ENCODE results near the gene GRID1.

GRID1 gene

DNA sequence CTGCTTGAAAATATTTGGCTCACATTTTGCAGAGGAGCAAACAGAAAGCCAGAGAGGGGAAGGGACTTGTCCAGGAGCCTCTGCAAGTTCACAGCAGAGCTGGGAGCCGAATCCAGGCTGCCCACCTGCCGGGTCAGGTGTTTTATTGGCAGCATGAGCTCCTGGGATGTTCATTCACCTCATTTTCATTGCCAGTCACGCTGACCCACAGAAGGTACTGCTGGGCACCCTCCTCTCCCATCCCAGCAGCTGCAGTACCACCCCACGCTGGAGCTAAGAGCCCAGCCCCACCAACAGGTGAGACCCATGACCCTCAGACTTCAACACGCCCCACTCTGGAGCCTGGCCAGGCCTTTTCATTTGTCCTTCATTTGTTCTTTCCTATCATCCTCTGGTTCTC lies 102.7 kb downstream of the GRID1 start:
- H3K4me1 ChIP-seq, result no peaks in the 10 kb centered on the region
- no peak overlapping the region for H3K4me3 ChIP-seq
- no peaks in the 10 kb centered on the region for H3K27me3 ChIP-seq (ENCODE audit: low read depth)
- H3K36me3 ChIP-seq (replicated peaks), result no peaks in the 10 kb centered on the region
- H3K9me3 ChIP-seq, result no peaks in the 10 kb centered on the region
- in situ Hi-C loops (cut with MboI; ENCODE audit: low sequenced_read_pairs), result no loop called here
- no peak for DNase-seq (ENCODE audit: low spot score in 2 of 2)

DNA sequence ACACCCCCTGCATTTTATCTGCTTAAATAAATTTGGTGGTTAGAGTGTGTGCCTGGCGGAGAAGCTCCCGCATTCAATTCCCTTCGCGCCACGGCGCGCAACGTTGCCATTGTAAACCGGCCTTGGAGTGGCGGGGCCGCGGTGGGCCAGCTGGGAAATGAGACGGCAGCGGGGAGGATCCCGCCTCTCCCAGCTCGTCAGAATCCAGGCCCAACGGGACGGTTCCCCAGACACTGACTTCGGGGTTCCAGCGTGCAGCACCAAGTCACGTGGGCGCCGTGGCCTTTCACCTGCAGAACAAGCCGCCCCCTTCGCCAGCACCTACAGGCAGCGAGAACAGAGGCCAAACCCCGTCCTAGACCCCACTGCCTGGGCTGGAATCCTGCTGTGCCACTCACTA lies 103.4 kb downstream of the GRID1 start:
- Histone ChIP-seq H3K27me3 (ENCODE audit: low read depth) (no peaks in the 10 kb centered on the region), H3K4me1 (no peaks in the 10 kb centered on the region), H3K36me3 (replicated peaks) (no peaks in the 10 kb centered on the region), H3K9me3 (no peaks in the 10 kb centered on the region), H3K4me3 (no peak overlapping the region)
- no peak for DNase-seq (ENCODE audit: low spot score in 2 of 2)
- in situ Hi-C loops (cut with MboI; ENCODE audit: low sequenced_read_pairs), result no loop called here

DNA sequence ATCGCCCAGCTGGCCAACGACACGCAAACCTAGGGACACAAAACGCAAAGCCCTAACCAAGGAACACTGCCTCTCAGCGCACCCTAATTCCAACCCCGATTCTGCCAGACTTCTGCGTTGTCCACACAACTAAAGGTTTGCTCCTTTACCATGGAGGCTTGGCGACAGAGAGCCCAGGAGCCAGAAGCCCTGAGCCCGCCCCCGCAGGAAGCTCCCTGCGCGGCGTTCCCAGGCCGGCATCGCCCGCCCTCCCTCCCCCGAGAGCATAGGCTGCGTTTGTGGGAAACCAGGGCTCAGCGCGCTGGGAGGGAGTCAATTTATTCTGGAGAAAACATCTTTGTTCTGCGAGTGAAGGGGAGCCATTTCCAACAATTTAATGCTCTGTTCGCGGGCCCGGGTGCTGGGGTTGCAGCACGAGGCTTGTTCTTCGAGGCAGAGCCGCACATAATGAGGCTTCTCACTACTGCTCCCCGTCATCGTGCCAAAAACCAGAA lies 103.9 kb downstream of the GRID1 start:
- H3K4me3 ChIP-seq, result no peak overlapping the region
- no peaks in the 10 kb centered on the region for H3K27me3 ChIP-seq (ENCODE audit: low read depth)
- H3K9me3 ChIP-seq, result no peaks in the 10 kb centered on the region
- no peaks in the 10 kb centered on the region for H3K4me1 ChIP-seq
- in situ Hi-C loops (cut with MboI; ENCODE audit: low sequenced_read_pairs), result no loop called here
- H3K36me3 ChIP-seq (replicated peaks), result no peaks in the 10 kb centered on the region
- no peak for DNase-seq (ENCODE audit: low spot score in 2 of 2)

DNA sequence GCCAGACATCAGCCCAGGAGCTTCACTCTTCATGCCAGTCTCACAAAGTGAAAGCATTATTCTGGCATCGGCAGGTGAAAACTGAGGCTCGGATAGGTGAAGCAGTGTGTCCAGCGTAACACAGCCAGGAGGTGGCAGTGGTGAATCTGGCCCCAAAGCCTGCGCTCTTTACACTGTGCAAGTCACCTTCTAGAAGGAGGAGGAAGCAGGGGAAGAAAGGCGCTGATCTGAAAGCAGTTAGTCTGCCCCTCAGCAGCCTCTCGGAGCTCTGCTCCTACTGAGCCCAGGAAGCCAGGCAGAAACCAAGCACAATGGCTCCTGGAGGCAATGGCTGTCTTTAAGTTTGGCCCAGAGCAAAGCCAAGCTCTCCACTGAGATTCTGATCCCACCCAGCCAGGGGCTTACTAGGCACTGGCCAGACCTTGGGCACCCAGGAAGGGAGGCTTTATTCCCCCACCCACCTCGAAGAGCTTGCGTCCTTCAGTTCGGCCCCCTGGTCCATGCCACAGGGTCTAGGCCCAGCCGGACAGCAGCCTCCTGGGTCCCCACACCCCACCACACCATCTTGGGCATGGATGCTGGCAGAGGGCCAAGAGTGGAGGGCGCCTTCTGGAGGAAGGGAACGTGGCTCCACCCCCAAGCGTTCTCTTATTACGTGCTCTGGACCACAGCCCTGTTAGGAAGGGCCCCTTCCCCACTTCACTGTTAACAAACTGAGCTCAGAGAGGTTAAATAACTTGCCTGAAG lies 104.5 kb downstream of the GRID1 start:
- no peaks in the 10 kb centered on the region for H3K27me3 ChIP-seq (ENCODE audit: low read depth)
- no peak overlapping the region for H3K4me3 ChIP-seq
- no peaks in the 10 kb centered on the region for H3K9me3 ChIP-seq
- in situ Hi-C loops (cut with MboI; ENCODE audit: low sequenced_read_pairs), result no loop called here
- DNase-seq (ENCODE audit: low spot score in 2 of 2), result peak in 1 of 2 experiments; percentile 38
- H3K36me3 ChIP-seq (replicated peaks), result no peaks in the 10 kb centered on the region
- no peaks in the 10 kb centered on the region for H3K4me1 ChIP-seq

DNA sequence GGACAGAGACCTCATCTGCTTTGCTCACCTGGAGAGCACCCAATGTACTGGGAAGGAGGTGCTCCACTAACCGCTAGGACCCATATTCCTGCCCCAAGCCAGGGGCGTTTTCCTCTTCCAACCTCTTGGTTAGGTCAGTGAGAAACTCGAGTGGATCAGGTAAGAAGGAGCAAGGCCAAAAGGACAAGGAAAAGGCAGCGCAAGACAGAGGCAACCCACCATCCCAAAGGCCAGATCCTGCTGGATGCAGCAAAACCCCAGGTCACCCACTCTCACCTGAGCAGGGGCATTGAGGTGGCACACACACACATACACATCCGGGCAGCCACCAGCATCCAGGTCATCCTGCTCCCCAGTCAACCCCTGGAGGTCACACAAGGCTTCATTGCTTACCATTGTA lies 105.1 kb downstream of the GRID1 start:
- H3K9me3 ChIP-seq, result no peaks in the 10 kb centered on the region
- in situ Hi-C loops (cut with MboI; ENCODE audit: low sequenced_read_pairs), result no loop called here
- no peak for DNase-seq (ENCODE audit: low spot score in 2 of 2)
- no peaks in the 10 kb centered on the region for H3K27me3 ChIP-seq (ENCODE audit: low read depth)
- H3K36me3 ChIP-seq (replicated peaks), result no peaks in the 10 kb centered on the region
- no peaks in the 10 kb centered on the region for H3K4me1 ChIP-seq
- H3K4me3 ChIP-seq, result no peak overlapping the region

DNA sequence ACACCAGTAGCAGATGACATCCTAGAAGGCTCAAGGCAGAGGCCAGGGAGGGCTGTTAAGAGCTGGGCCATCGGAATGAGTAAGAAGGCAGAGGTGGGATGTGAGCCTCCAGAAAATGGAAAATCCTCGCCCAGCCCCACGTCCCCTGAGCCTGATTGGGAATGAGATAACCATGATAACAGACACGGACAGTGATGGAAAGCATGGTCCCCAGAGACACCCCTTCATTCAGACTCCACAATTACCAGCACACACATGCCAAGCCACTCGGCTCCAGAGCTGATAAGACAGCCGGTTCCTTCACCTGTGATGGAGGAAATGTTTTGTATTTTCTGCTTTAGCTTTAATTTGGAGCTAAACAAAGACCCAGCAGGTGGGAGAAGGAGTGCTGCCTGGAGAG lies 106.0 kb downstream of the GRID1 start:
- Histone ChIP-seq H3K4me3 (no peak overlapping the region), H3K9me3 (no peaks in the 10 kb centered on the region), H3K4me1 (no peaks in the 10 kb centered on the region), H3K36me3 (replicated peaks) (no peaks in the 10 kb centered on the region), H3K27me3 (ENCODE audit: low read depth) (no peaks in the 10 kb centered on the region)
- no peak for DNase-seq (ENCODE audit: low spot score in 2 of 2)
- in situ Hi-C loops (cut with MboI; ENCODE audit: low sequenced_read_pairs), result no loop called here

DNA sequence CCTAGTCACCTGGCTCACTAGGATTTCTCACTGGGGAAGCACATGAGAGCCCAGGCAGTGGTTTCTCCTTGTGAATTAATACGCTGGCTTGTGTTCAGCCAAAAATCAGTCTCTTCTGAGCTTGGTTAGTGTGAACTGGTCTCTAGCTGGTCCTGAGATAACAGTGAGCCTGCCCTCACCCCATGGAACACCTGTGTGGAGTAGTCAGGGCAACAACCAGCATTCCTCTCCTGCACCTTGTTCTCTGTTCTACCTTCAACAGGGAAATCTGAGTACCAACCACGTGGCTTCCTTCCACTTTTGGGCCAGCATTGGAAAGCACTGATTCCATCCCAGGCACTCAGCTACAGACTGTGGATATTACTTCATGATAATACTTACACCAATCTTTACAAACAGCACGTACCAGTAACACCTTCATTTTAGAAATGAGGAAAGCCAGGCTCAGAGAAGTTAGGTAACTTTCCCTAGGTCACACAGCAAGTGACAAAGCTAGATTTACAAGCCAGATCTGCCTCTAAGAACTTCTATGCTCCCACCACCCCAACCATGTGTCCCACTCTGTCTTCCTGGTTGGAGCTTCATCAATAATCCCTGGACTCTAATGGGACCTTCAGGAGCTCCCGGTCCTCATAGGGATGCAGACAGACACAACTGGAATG lies 106.6 kb downstream of the GRID1 start:
- no peaks in the 10 kb centered on the region for H3K4me1 ChIP-seq
- no peaks in the 10 kb centered on the region for H3K9me3 ChIP-seq
- H3K4me3 ChIP-seq, result no peak overlapping the region
- DNase-seq (ENCODE audit: low spot score in 2 of 2), result no peak
- H3K27me3 ChIP-seq (ENCODE audit: low read depth), result no peaks in the 10 kb centered on the region
- in situ Hi-C loops (cut with MboI; ENCODE audit: low sequenced_read_pairs), result no loop called here
- no peaks in the 10 kb centered on the region for H3K36me3 ChIP-seq (replicated peaks)

DNA sequence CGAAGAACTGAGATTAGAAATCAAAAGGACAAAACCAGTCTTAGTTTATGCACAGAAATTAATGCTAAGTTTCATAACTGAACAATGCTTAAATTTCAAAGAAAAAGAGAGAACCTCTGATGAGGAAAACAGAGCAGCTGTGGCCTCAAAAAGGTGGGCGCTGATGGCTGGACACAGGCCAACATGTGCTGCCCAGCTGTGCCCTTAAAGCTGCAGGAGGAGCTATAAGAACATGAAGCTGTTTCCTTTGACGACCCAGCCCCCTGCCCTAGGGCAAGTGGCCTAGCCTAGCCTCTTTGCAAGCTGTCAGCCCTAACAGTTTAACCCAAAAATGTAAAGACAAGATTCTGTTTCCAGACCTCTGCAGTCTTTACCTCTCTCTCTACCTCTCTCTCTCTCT lies 107.7 kb downstream of the GRID1 start:
- no peaks in the 10 kb centered on the region for H3K4me1 ChIP-seq
- no peaks in the 10 kb centered on the region for H3K27me3 ChIP-seq (ENCODE audit: low read depth)
- in situ Hi-C loops (cut with MboI; ENCODE audit: low sequenced_read_pairs), result no loop called here
- DNase-seq (ENCODE audit: low spot score in 2 of 2), result no peak
- H3K4me3 ChIP-seq, result no peak overlapping the region
- no peaks in the 10 kb centered on the region for H3K36me3 ChIP-seq (replicated peaks)
- no peaks in the 10 kb centered on the region for H3K9me3 ChIP-seq

DNA sequence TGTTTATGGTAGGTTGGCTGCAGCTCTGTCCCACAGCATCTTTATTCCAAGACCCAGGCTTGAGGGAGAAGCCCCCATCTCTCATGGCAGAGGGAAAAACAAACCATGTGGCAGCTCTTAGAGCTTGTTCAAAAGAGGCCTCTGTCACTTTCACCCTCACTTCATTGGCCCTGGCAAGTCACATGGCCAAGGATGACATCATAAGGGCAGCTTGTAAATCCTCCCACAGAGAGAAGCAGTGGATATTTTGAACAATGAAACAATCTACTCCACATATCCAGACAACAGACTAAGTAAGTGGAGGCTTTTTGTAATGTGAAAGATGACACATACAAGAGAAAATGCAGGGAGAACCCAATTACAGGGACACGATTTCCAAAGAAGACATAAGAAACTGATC lies 108.1 kb downstream of the GRID1 start:
- H3K4me1 ChIP-seq, result no peaks in the 10 kb centered on the region
- no peaks in the 10 kb centered on the region for H3K36me3 ChIP-seq (replicated peaks)
- no peaks in the 10 kb centered on the region for H3K27me3 ChIP-seq (ENCODE audit: low read depth)
- no peak for DNase-seq (ENCODE audit: low spot score in 2 of 2)
- in situ Hi-C loops (cut with MboI; ENCODE audit: low sequenced_read_pairs), result no loop called here
- H3K9me3 ChIP-seq, result no peaks in the 10 kb centered on the region
- H3K4me3 ChIP-seq, result no peak overlapping the region

DNA sequence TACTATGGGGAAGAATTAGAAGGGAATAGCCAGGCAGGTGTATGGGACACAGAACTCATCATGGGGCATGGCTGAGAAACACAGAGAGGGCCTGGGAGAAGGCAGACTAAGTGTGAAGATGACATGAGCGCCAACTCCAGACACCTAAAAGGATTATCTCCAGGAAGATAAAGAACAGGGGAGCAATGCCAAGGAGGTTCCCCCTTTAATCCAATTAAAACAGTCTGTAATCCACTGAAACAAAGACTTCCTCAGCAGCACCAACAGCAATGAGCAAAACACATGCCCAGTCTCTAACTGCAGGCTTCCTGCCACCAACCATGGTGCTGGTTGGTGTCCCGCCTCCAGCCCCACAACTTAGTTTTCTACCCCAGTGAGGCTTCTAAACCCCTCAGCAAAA lies 108.9 kb downstream of the GRID1 start:
- Histone ChIP-seq H3K4me1 (no peaks in the 10 kb centered on the region), H3K9me3 (no peaks in the 10 kb centered on the region), H3K4me3 (no peak overlapping the region), H3K36me3 (replicated peaks) (no peaks in the 10 kb centered on the region), H3K27me3 (ENCODE audit: low read depth) (no peaks in the 10 kb centered on the region)
- DNase-seq (ENCODE audit: low spot score in 2 of 2), result no peak
- in situ Hi-C loops (cut with MboI; ENCODE audit: low sequenced_read_pairs), result no loop called here

DNA sequence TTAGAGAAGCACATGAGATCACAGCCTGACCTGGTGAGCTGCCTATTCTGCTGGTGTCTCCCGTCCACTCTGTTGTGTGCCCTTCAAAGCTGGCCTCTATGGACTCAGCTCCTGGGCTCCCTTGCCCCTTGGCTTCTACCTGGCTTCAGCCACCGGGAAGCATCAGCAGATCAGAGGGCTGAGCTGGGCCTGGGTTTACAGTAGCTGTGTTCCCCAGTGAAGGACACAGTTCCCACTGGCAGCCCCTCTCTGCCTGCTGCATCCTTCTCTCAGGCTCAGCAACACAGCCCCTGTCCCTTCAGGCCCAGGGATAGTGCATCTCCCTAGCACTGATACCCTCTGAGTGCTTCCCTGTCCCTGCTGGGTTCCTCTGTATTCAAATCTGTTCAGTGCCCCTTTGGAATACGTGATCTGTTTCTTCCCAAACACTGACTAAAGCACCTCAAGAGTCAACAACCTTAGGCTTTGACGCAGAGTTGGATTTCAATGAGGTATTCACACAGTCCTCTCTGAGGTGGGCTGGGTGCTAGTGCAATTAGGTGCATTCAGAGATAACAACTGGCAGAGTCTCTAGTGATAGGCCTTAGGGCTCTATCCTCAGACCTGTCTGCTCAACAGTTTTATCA lies 109.8 kb downstream of the GRID1 start:
- DNase-seq (ENCODE audit: low spot score in 2 of 2), result no peak
- no peak overlapping the region for H3K4me3 ChIP-seq
- no peaks in the 10 kb centered on the region for H3K4me1 ChIP-seq
- in situ Hi-C loops (cut with MboI; ENCODE audit: low sequenced_read_pairs), result no loop called here
- H3K36me3 ChIP-seq (replicated peaks), result no peaks in the 10 kb centered on the region
- H3K9me3 ChIP-seq, result no peaks in the 10 kb centered on the region
- no peaks in the 10 kb centered on the region for H3K27me3 ChIP-seq (ENCODE audit: low read depth)

DNA sequence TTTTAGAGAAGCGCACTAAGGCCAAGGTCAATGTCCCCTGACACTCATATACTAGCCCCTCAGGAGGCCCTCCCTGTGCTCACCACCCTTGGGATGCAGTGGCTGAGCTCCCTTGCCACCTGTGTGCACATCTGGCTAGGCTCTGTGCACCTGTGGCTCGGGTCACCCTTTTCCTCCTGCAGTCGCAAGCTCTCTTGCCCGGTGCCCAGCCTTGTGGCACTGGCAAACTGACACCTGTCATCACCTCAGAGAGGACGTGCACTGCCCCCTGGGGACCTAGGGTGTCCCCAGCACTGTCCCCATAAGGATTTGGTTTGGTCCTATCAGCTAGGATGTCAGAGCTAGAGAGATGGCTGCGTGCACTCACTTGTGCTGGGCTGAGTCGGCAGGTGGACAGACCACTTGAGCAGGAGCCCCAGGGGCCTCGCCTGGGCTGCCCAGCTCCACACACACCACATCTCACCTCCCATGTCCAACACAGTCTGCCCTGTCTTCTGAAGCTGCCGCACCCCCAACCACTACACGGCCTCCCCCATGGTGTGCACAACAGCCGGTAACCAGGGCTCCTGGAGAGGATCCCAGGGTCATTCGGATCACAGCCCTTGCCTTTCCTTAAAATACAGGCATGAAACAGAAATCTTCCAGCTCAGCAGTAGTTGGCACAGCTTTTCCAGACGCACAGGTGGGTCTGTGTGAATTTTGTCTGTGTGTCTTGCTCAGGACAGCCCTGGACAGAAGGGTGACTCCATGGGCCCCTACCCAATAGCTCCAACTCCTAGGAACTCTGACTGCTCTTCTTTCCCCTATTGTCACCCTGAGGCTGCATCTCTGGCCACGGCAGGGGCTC lies 111.0 kb downstream of the GRID1 start:
- Histone ChIP-seq H3K36me3 (replicated peaks) (no peaks in the 10 kb centered on the region), H3K9me3 (no peaks in the 10 kb centered on the region), H3K4me3 (no peak overlapping the region), H3K4me1 (no peaks in the 10 kb centered on the region), H3K27me3 (ENCODE audit: low read depth) (no peaks in the 10 kb centered on the region)
- DNase-seq (ENCODE audit: low spot score in 2 of 2), result no peak
- in situ Hi-C loops (cut with MboI; ENCODE audit: low sequenced_read_pairs), result no loop called here

DNA sequence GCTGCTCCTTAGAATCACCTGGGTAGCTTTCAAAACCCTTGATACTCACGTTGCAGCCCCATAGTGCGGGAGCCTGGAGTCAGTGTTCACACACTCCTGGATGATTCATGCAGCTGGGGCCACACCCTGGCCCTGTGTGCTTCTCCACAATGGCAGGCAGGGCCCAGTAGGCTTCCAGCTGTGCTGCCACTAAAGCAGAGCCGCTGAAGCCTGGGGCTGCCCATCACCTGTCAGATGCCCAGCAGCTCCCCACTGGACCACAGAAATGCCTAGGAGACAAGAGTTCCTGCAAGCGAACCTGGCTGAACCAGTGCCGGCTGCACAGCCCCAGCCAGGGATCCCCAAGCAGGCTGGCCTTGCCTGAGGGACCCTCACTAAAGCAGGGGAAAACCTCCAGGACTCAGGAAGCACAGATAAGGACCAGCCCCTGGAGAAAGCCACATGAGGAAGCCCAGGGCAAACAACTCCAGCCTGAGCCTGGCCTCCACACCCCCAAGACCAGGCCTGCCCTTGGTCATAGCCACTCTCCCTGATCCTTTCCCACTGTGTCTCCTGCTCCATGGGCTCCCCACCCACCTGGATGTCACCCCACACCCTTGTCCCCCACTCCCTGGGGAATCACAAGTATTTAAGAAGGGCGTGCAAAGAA lies 111.9 kb downstream of the GRID1 start:
- Histone ChIP-seq H3K9me3 (no peaks in the 10 kb centered on the region), H3K4me1 (no peaks in the 10 kb centered on the region), H3K36me3 (replicated peaks) (no peaks in the 10 kb centered on the region), H3K27me3 (ENCODE audit: low read depth) (no peaks in the 10 kb centered on the region), H3K4me3 (no peak overlapping the region)
- no peak for DNase-seq (ENCODE audit: low spot score in 2 of 2)
- in situ Hi-C loops (cut with MboI; ENCODE audit: low sequenced_read_pairs), result no loop called here
